Measurements from ENCODE around the gene EFCAB6.

DNA sequence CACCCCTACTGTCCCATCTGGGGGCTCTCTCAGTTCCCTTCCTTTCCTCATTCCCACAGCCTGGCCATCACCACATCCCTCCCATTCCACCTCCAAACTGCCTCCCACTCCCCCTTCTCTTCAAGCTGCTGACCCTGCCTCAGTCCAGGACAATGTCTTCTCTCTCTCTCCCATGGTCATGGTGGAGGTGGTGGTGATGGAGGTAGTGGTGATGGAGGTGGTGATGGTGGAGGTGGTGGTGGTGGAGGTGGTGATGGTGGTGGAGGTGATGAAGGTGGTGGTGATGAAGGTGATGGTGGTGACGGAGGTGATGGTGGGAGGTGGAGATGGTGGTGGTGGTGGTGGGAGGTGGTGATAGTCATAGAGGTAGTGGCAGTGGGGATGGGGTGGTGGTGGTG, 313.2 kb downstream of the EFCAB6 start:
- TF ChIP-seq, protein P1, sequence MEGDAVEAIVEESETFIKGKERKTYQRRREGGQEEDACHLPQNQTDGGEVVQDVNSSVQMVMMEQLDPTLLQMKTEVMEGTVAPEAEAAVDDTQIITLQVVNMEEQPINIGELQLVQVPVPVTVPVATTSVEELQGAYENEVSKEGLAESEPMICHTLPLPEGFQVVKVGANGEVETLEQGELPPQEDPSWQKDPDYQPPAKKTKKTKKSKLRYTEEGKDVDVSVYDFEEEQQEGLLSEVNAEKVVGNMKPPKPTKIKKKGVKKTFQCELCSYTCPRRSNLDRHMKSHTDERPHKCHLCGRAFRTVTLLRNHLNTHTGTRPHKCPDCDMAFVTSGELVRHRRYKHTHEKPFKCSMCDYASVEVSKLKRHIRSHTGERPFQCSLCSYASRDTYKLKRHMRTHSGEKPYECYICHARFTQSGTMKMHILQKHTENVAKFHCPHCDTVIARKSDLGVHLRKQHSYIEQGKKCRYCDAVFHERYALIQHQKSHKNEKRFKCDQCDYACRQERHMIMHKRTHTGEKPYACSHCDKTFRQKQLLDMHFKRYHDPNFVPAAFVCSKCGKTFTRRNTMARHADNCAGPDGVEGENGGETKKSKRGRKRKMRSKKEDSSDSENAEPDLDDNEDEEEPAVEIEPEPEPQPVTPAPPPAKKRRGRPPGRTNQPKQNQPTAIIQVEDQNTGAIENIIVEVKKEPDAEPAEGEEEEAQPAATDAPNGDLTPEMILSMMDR (conservative IDR thresholded peaks at IDR 0.05), result no peak
- no peak for TF ChIP-seq EZH2 (IDR thresholded peaks at IDR 0.05; ENCODE audit: low read depth)

Data from PC-9 (cell line).